ENCODE results near the gene ITGB7. TPM values are rescaled to one million over a fixed set of nuclear protein-coding genes. Genes with fewer than 3 reads are reported as not detected.

The ITGB7 gene
- total RNA-seq, 4 donors from 2014 or later: 2.9 to 29.1 (median 6.8) TPM

DNA sequence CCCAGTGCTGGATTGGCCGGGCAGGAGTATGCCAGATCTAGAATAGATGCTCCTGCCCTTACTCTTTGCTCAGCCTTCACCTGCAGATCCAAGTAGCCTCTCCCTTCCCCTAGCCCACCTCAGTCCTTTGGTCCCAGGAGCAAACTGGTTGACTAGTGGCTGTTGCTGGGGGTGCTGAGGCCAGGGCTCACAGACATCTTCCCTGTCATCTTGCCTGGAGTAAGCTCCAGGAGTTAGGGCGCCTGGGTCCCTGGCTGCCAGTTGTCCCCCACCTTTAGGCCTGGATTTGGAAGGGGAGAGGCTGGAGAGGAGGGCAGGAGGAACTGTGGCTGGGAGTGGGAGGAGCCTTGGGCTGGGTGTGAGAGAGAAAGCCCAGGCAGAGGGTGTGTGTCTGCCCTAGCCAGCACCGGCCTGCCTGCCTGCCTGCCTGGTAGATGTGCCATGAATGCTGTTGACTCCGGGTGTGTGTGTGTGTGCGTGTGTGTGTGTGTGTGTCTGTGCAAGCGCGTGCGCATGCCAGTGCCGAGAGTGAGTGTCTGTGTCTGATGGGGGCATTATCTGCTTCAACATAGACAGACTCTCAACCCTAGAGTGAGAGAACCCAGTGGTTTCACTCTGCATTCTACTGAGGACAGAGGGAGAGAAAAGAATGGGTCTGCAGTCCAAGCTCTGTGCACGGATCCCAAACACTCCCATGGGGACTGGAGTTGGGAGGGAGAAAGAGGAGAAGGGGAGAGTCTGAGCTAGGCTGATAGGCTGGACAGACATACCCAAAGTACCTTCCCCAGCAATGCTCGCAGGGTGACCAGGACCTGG is 25.8 kb upstream of the ITGB7 start:
- 11% methylated on average over 8 of the region's 11 CpGs for WGBS
- DNase-seq (ENCODE audit: low spot score in 2 of 2): peak in 1 of 2 donors; percentile 82
- H3K27me3 ChIP-seq: no peaks in the 10 kb centered on the region
- peaks cover 4% of the 10 kb centered on the region for H3K36me3 ChIP-seq
- TF ChIP-seq EP300 (IDR thresholded peaks at IDR 0.05) (no peak), POLR2A (IDR thresholded peaks at IDR 0.05) (no peak), POLR2AphosphoS5 (IDR thresholded peaks at IDR 0.05) (no peak)
- TF ChIP-seq, protein P1, sequence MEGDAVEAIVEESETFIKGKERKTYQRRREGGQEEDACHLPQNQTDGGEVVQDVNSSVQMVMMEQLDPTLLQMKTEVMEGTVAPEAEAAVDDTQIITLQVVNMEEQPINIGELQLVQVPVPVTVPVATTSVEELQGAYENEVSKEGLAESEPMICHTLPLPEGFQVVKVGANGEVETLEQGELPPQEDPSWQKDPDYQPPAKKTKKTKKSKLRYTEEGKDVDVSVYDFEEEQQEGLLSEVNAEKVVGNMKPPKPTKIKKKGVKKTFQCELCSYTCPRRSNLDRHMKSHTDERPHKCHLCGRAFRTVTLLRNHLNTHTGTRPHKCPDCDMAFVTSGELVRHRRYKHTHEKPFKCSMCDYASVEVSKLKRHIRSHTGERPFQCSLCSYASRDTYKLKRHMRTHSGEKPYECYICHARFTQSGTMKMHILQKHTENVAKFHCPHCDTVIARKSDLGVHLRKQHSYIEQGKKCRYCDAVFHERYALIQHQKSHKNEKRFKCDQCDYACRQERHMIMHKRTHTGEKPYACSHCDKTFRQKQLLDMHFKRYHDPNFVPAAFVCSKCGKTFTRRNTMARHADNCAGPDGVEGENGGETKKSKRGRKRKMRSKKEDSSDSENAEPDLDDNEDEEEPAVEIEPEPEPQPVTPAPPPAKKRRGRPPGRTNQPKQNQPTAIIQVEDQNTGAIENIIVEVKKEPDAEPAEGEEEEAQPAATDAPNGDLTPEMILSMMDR (IDR thresholded peaks at IDR 0.05): no peak
- H3K4me1 ChIP-seq: peaks cover 89% of the 10 kb centered on the region
- H3K9me3 ChIP-seq: no peaks in the 10 kb centered on the region
- H3K4me3 ChIP-seq: peak overlapping the region; percentile 68
- H3K27ac ChIP-seq: peak overlapping the region; percentile 99

DNA sequence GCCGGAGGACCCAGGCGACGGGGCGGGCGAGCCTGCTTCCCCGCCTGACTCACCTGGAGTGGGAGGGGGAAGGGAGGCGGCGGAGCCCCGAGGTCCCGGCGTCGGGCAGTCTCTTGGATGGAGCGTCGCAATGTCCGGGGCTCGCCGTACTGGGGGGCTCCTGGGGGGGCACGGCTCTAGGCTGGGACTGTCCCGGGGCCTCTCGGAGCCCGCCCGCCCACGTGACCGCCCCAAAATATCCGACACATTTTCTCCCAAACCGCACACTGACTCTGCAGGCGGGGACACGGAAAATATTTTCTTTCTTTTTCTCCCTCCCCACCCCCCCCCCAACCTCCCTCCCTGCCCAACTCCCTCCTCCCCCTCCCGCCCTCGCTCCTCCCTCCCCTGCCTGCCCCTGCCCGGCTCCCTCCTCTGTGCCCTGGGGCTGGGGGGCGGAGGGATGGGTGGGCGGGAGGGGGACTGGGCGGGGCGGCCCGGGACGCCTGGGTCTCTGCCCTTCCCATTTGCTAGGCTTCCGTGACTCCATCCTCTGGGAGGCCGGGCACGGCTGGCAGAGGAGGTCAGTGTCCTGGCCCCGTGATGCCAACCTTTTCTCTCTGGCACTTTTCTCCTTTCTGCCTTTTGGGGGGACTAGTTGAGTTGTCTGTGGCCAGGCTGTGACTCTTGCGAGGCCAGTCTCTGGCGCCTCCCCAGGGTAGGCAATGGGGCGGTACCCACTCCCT is 25.0 kb upstream of the ITGB7 start, which contains the start of gene RARG:
RARG (minus strand) TSS at position 289 of the 725 bp plus-strand sequence. CDS start 4,664 bp downstream, outside the sequence.
- H3K4me1 ChIP-seq: peaks cover 94% of the 10 kb centered on the region
- under 1% methylated on average over 24 of the region's 44 CpGs for WGBS

GRCh38 chr12:53231671-53231920 is 24.5 kb upstream of the ITGB7 start:
- no peak for DNase-seq (ENCODE audit: low spot score in 2 of 2)
- no CpG with 5 or more reads among the region's 9 CpGs for WGBS
- TF ChIP-seq POLR2AphosphoS5 (IDR thresholded peaks at IDR 0.05): no peak
- no peaks in the 10 kb centered on the region for H3K9me3 ChIP-seq
- H3K4me1 ChIP-seq: peaks cover 94% of the 10 kb centered on the region
- peaks cover 15% of the 10 kb centered on the region for H3K36me3 ChIP-seq
- peak overlapping the region; percentile 68 for H3K4me3 ChIP-seq
- peak overlapping the region; percentile 99 for H3K27ac ChIP-seq
- H3K27me3 ChIP-seq: no peaks in the 10 kb centered on the region

More for the DNA sequence above, 25.0 kb upstream of the ITGB7 start, which contains the start of gene RARG:
- Histone ChIP-seq H3K36me3 (peaks cover 12% of the 10 kb centered on the region), H3K4me3 (peak within 1 kb of the TSS; percentile 68), H3K27me3 (no peaks in the 10 kb centered on the region), H3K9me3 (no peaks in the 10 kb centered on the region), H3K27ac (peak within 1 kb of the TSS; percentile 99)
- DNase-seq (ENCODE audit: low spot score in 2 of 2): peak in 1 of 2 donors; percentile 84
- TF ChIP-seq POLR2A (IDR thresholded peaks at IDR 0.05): no peak
- TF ChIP-seq, protein P1 (IDR thresholded peaks at IDR 0.05): no peak
- TF ChIP-seq POLR2AphosphoS5 (IDR thresholded peaks at IDR 0.05): peak in 1 of 3 donors; percentile 53
- no peak for TF ChIP-seq EP300 (IDR thresholded peaks at IDR 0.05)

GRCh38 chr12:53230108-53230845 is 23.2 kb upstream of the ITGB7 start:
- H3K4me1 ChIP-seq: peaks cover 94% of the 10 kb centered on the region
- H3K9me3 ChIP-seq: no peaks in the 10 kb centered on the region
- H3K27ac ChIP-seq: peak overlapping the region; percentile 99
- no peaks in the 10 kb centered on the region for H3K27me3 ChIP-seq
- peaks cover 15% of the 10 kb centered on the region for H3K36me3 ChIP-seq
- peak in 1 of 2 donors; percentile 85 for DNase-seq (ENCODE audit: low spot score in 2 of 2)
- TF ChIP-seq POLR2AphosphoS5 (IDR thresholded peaks at IDR 0.05) (peak in 1 of 3 donors; percentile 76), POLR2A (IDR thresholded peaks at IDR 0.05) (no peak)
- 22% methylated on average over 7 of the region's 10 CpGs for WGBS
- peak overlapping the region; percentile 68 for H3K4me3 ChIP-seq

DNA sequence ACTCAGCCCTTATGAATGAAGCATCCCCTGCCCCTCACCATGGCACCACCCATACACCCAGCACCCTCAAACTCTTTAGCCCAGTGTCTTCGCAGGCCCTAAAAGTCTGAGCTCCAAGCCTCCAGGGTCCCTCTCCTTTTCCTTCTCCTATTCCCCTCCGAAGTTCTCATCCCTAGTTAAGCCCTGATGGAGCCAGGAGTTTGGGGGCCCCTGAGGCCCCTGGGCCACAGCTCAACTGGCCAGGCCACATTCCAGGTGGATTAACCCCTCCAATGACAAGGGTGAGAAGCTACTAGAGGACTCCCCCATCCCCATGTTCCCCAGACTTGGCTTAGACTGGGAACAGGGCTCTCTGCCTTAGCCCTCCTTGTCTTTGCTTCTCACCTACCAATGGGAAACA is 22.4 kb upstream of the ITGB7 start:
- DNase-seq (ENCODE audit: low spot score in 2 of 2): no peak
- H3K4me1 ChIP-seq: peaks cover 94% of the 10 kb centered on the region
- peaks cover 15% of the 10 kb centered on the region for H3K36me3 ChIP-seq
- no peaks in the 10 kb centered on the region for H3K27me3 ChIP-seq
- TF ChIP-seq, protein P1 (IDR thresholded peaks at IDR 0.05): no peak
- no peak for TF ChIP-seq POLR2AphosphoS5 (IDR thresholded peaks at IDR 0.05)
- TF ChIP-seq EP300 (IDR thresholded peaks at IDR 0.05): no peak
- TF ChIP-seq POLR2A (IDR thresholded peaks at IDR 0.05): no peak
- peak overlapping the region; percentile 68 for H3K4me3 ChIP-seq
- no peaks in the 10 kb centered on the region for H3K9me3 ChIP-seq
- WGBS: 73% methylated on average over 2 of the region's 2 CpGs
- peak overlapping the region; percentile 99 for H3K27ac ChIP-seq
